Measurements from ENCODE around the gene GABRB2.

The GABRB2 gene

DNA sequence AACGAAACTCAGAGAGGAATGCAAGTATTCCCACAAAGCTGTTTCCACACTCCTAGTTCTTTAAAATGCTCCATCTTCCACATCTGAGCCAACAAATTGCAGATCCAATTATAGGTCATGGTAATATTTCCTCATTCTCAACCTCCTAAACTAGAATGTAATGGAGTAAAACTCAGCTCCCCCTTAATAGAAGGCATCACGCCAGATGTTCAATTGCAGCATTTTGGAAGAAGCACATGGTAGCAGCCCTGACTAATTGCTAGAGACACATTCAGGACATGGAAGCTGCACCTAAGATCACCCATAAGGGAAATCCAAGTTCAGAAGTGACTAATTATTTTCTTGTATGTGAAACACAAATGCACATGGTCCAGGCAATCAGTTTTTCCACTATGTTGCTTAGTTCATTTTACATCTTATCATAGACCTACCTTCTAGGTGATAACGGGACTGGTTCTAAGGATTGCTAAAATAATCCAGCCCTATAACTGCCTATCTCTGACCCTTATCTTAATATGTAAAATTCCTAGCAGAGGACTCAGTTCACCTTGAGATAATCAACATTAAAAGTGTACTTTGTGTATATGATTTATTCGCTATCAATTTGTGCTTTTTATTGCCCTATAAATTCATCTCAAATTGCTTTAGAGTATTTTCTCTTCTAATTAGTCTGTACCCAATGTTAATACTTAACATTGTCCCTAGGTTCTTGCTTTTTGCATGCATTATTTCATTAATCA is 75.1 kb downstream of the GABRB2 start:
- H3K27ac ChIP-seq, result no peak overlapping the region
- TF ChIP-seq, protein P1, sequence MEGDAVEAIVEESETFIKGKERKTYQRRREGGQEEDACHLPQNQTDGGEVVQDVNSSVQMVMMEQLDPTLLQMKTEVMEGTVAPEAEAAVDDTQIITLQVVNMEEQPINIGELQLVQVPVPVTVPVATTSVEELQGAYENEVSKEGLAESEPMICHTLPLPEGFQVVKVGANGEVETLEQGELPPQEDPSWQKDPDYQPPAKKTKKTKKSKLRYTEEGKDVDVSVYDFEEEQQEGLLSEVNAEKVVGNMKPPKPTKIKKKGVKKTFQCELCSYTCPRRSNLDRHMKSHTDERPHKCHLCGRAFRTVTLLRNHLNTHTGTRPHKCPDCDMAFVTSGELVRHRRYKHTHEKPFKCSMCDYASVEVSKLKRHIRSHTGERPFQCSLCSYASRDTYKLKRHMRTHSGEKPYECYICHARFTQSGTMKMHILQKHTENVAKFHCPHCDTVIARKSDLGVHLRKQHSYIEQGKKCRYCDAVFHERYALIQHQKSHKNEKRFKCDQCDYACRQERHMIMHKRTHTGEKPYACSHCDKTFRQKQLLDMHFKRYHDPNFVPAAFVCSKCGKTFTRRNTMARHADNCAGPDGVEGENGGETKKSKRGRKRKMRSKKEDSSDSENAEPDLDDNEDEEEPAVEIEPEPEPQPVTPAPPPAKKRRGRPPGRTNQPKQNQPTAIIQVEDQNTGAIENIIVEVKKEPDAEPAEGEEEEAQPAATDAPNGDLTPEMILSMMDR (conservative IDR thresholded peaks at IDR 0.05), result no peak
- no peak for TF ChIP-seq ZFX (IDR thresholded peaks at IDR 0.05)

DNA sequence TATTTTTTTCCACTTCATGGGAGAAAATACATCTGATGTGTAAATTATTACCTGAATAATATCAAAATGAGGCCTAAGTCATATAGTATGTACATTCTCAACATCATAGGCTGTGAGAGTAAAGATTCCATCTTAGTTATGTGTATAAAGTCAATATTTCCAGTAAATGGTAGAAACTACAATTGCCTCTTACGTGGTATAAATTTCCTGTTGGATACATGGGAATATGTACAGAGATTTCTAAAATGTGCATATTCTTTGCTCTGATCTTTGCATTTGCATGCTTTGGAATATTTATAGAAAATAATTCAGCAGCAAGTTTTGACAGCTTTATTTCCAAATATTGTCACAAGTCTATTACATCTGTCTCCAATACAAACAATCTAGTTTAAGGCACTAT is 78.8 kb downstream of the GABRB2 start:
- TF ChIP-seq, protein P1 (conservative IDR thresholded peaks at IDR 0.05), result no peak
- TF ChIP-seq ZFX (IDR thresholded peaks at IDR 0.05), result no peak
- no peak overlapping the region for H3K27ac ChIP-seq

DNA sequence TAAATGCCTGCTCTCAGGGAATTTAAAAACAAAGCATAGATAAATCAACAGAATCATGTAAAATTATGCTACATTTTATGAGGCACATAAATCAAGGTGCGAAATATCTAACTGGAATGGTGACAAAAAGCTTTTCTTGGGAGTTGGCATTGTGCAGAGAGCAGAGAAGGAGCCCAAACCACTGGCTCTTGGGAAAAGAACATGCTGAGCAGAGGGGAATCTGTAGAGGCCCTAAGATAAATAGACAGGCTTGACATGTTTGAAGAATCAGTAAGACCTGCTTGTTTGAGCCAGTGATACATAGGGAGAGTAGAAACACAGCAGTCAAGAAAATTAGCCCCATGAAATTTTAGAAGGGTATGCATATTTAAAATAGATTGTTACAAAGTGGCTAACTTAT is 85.8 kb downstream of the GABRB2 start:
- TF ChIP-seq, protein P1 (conservative IDR thresholded peaks at IDR 0.05), result no peak
- TF ChIP-seq ZFX (IDR thresholded peaks at IDR 0.05), result no peak

DNA sequence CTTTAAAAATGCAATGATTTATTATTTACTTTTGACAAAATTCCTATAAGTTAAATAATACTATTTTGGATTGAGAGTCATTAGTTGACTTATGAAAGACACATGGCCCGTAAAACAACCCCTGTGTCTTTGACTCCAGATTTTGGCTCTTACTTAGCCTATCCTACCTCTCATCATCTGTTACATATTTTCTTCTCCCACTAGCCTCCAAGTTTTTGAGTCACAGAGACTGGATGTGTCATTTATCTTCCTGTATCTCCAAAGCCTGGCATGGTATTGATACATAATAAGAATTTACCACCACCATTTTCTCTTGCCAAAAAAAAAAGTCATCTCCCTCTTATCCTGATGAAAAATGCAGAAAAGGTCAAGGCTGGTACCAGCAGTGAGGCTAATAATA is 99.9 kb downstream of the GABRB2 start:
- TF ChIP-seq, protein P1 (conservative IDR thresholded peaks at IDR 0.05), result no peak
- TF ChIP-seq ZFX (IDR thresholded peaks at IDR 0.05), result no peak
- H3K27ac ChIP-seq, result no peak overlapping the region

More for the DNA sequence above, 85.8 kb downstream of the GABRB2 start:
- H3K27ac ChIP-seq, result no peak overlapping the region

DNA sequence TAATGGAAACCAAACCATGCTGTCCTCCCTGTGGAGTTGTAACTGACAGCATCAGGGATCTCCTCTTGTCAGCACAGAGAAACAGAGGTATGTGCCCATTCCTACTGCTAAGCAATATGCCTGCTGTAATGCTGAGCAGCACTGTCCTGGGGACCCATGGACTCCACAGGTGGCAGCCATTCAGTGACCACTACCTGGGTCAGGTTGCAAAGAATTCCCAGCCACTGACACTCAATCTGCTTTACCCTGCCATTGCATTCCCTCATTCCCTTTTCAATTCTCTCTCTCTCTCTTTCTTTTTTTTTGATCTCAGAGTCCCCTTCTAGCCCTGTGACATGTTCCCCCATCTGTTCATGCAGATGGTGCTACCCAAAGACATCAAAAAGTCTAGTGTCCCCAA is 104.1 kb downstream of the GABRB2 start:
- no peak overlapping the region for H3K27ac ChIP-seq
- no peak for TF ChIP-seq ZFX (IDR thresholded peaks at IDR 0.05)
- TF ChIP-seq, protein P1 (conservative IDR thresholded peaks at IDR 0.05), result no peak

DNA sequence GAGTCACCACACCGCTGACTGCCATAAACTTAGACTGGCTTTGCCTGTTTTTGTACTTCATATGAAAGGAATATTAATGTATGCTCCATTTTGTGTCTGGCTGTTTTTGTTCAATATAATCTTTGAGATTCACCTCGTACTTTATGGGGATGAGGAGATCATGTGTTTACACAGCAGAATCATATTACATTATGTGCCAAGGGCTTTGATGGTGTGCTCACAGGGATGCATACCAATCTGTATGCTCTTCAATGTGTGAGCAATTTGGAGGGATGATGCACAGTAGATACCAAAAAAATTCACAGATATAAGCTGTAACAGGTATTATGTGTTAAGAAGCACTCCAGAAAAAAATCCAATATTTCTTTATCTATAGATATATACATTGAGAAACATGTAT is 113.7 kb downstream of the GABRB2 start:
- no peak overlapping the region for H3K27ac ChIP-seq
- TF ChIP-seq ZFX (IDR thresholded peaks at IDR 0.05), result no peak
- TF ChIP-seq, protein P1 (conservative IDR thresholded peaks at IDR 0.05), result no peak

DNA sequence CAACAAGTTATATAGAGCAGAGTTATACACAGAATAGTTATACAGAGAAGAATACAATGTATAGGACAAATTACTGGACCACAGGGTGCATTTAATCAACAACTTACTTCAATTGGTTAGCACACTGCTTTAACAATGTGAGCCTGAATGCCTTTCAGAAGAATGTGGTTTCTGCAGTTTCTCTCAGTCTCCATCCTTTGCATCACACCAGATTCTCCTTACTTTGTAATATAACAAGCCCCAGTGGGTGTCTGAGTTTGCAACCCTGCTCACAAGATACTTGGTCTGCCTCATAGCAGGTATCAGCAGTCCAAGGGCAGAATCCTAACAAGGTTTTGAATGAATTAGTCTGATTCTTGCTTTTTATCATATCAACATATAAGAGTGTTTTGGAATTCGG is 114.6 kb downstream of the GABRB2 start:
- H3K27ac ChIP-seq, result no peak overlapping the region
- no peak for TF ChIP-seq ZFX (IDR thresholded peaks at IDR 0.05)
- TF ChIP-seq, protein P1 (conservative IDR thresholded peaks at IDR 0.05), result no peak
